NCI-H1105 (cell line): ENCODE results near the gene UBN2.

Source experiments
- DNase-seq: peaks from one replicate; lab custom pipeline; 2025; lab: John Stamatoyannopoulos, UW

UBN2 gene

DNA sequence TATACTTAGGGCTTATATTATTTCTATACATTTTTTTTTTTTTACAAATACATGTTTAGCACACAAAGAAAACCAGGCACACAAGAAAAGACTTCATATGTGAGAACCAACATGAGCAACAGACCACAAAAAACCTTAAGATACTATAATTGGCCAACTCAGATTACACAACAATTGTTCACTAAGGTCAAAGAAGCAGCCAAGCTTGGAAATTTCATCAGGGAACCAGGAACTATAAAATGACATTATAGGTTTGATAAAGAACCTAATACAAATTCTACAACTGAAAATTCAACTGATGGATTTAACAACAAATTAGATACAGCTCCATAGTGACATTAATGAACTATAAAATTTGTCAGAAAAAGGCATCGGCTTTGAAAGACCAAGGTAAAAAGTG, 124.3 kb downstream of the UBN2 start:
- no peak for DNase-seq
